Subcutaneous adipose tissue (tissue), 4 donors: Measurements from ENCODE around the gene SERPINA1. TPM values are rescaled to one million over a fixed set of nuclear protein-coding genes. Genes with fewer than 3 reads are reported as not detected.

Experiments used
- total RNA-seq, 4 donors: library from RNA; depleted of rRNA; stranded (reverse); fragments of >200 nt; gene quantifications; one replicate each; pipeline ENCODE4 v1.1.0, GENCODE V29; 2016
- TF ChIP-seq, protein P1 (sequence below): fragments of 450-650 bp; IDR thresholded peaks from one replicate; pipeline ENCODE4 v1.5.1; 2016; ENCODE audit warnings: low read depth, mild to moderate bottlenecking, control low read depth, antibody characterized with exemption, moderate library complexity

The SERPINA1 gene
- total RNA-seq, 4 donors from 2014 or later, result 2.1 to 10.4 (median 3.7) TPM

- TF ChIP-seq, protein P1, sequence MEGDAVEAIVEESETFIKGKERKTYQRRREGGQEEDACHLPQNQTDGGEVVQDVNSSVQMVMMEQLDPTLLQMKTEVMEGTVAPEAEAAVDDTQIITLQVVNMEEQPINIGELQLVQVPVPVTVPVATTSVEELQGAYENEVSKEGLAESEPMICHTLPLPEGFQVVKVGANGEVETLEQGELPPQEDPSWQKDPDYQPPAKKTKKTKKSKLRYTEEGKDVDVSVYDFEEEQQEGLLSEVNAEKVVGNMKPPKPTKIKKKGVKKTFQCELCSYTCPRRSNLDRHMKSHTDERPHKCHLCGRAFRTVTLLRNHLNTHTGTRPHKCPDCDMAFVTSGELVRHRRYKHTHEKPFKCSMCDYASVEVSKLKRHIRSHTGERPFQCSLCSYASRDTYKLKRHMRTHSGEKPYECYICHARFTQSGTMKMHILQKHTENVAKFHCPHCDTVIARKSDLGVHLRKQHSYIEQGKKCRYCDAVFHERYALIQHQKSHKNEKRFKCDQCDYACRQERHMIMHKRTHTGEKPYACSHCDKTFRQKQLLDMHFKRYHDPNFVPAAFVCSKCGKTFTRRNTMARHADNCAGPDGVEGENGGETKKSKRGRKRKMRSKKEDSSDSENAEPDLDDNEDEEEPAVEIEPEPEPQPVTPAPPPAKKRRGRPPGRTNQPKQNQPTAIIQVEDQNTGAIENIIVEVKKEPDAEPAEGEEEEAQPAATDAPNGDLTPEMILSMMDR, result no peak
Measured at GRCh38 chr14:94368956-94369355, 19.4 kb downstream of the SERPINA1 start.

DNA sequence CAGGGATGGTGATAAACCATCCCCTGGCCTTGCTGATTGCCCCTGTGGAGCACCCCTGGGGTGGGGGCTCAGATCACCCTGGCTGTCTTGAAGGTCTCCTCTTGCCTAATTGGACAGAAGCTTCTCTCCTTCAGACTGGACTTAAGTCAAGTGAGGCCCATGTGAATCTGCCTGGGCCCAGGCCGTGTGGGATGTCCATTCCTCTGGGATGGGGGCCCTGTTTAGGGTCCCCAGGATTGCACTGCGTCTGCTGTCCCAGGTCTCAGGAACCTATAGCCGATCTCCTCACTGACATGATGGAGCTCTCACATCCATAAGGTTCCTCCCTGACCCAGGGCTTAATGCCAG is 20.2 kb downstream of the SERPINA1 start:
- TF ChIP-seq, protein P1, result no peak

GRCh38 chr14:94367347-94368242 is 20.8 kb downstream of the SERPINA1 start:
- TF ChIP-seq, protein P1, result no peak

DNA sequence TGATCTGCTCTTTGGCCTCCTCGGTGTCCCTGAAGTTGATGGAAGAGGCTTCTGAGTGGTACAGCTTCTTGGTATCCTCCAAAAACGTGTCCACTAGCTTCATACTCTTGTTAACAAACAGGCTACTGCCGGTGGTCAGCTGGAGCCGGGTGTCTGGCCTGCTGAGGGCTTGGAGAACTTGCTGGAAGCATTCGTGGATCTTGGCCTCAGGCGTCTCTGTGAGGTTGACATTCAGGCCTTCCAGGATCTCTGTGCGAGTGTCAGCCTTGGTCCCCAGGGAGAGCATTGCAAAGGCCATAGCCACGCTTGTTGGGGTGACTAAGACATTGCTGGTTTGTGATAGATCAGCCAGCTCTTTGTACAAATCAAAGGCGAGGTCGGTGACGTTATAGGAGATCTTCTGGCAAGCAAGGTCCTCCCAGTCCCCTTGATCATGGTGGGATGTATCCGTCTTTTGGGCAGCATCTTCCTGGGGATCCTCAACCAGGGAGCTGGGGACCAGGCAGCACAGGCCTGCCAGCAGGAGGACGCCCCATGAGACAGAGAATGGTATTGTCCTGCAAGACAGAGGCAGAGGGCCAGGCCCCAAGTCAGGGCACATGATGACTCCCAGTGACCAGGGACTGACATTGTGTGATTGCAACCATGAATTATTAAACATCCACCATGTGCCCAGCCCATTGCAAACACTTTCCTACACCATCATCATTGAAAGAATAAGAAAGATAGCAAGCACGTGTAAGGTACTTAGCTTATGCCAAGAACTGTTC is 22.1 kb downstream of the SERPINA1 start, which contains the start of gene SERPINA2:
TSS of gene SERPINA2 (minus strand) at position 553 of the 770 bp plus-strand sequence.
- TF ChIP-seq, protein P1, result no peak

GRCh38 chr14:94365624-94366023 is 22.8 kb downstream of the SERPINA1 start:
- TF ChIP-seq, protein P1, result no peak

DNA sequence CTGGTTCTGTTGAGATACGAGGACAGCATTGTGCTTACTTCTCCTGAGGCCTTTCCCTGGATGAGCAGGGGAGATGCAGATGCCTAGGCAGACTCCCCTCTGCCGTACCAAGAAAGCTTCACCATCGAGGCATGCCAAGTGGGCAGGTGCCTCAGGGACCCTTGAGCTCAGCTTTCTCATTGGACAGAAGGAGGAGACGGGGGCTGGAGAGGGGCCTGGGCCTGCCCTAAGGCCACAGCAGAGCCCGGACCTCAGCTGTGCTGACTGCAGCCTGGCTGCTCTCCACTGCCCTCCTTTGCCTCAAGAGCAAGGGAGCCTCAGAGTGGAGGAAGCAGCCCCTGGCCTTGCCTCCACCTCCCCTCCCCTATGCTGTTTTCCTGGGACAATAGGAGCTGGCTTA is 23.4 kb downstream of the SERPINA1 start:
- TF ChIP-seq, protein P1, result no peak

- TF ChIP-seq, protein P1, result no peak
Measured at GRCh38 chr14:94364037-94364436, 24.4 kb downstream of the SERPINA1 start.
